ENCODE results near the gene CAPN12. TPM values are rescaled to one million over a fixed set of nuclear protein-coding genes. Genes with fewer than 3 reads are reported as not detected.
A peak's percentile ranks its signal among the peaks of the same experiment; 100 is the strongest.
"Not testable (repeated sequence)": the region's sequence is repeated elsewhere in the genome, so short reads cannot be mapped to it uniquely, and the experiment has no call there.

The CAPN12 gene
- total and polyA plus RNA-seq, 12 donors: 0.15 to 3.6 (median 0.63) TPM

- WGBS, 2 donors: 81 to 84% methylated on average over 10 of the region's 14 CpGs
Measured at GRCh38 chr19:38773469-38774177, 29.3 kb upstream of the CAPN12 start, which contains the start of gene LGALS7. LGALS7 (minus strand) TSS chr19:38773517; CDS start chr19:38773492, 25 bp downstream.

GRCh38 chr19:38771569-38771968 lies 27.3 kb upstream of the CAPN12 start:
- WGBS, 2 donors: 51 to 56% methylated on average over 5 to 7 of the region's 30 CpGs
- H3K36me3 ChIP-seq; H3K4me3 ChIP-seq; intact Hi-C loops (cut with DNase I); H3K9me3 ChIP-seq; ATAC-seq; H3K27me3 ChIP-seq; DNase-seq; H3K27ac ChIP-seq: not testable (repeated sequence)
- peaks cover 0 to 12% (median 6%) of the 10 kb centered on the region in 9 donors for H3K4me1 ChIP-seq

More at GRCh38 chr19:38773469-38774177, 29.3 kb upstream of the CAPN12 start, which contains the start of gene LGALS7:
- ATAC-seq (no peak), DNase-seq (no peak)
- no peak within 1 kb of the TSS for H3K4me3 ChIP-seq
- H3K36me3 ChIP-seq: no peaks in the 10 kb centered on the region
- no peaks in the 10 kb centered on the region for H3K9me3 ChIP-seq
- intact Hi-C loops (cut with DNase I): no loop called here
- peaks cover 0 to under 1% (median 0%) of the 10 kb centered on the region in 7 donors for H3K27me3 ChIP-seq
- H3K27ac ChIP-seq: no peak within 1 kb of the TSS
- peaks cover 0 to 12% (median 6%) of the 10 kb centered on the region in 9 donors for H3K4me1 ChIP-seq
- TF ChIP-seq CTCF (IDR thresholded peaks at IDR 0.05): no peak

- intact Hi-C loops (cut with DNase I); H3K9me3 ChIP-seq; H3K27ac ChIP-seq; H3K36me3 ChIP-seq; H3K27me3 ChIP-seq; DNase-seq: not testable (repeated sequence)
- Histone ChIP-seq H3K4me1 (peaks cover 0 to 12% (median 6%) of the 10 kb centered on the region in 9 donors), H3K4me3 (peak overlapping the region in 1 of 10 donors; percentile 36)
- 18 to 36% methylated on average over 1 of the region's 22 CpGs for WGBS, 2 donors
- peak; percentile 81 to 91 (median 87) for ATAC-seq
Measured at GRCh38 chr19:38770949-38771275, 26.6 kb upstream of the CAPN12 start.

GRCh38 chr19:38770228-38770948 lies 26.1 kb upstream of the CAPN12 start:
- peak overlapping the region in 9 of 10 donors; percentile 10 to 53 (median 42) for H3K4me3 ChIP-seq
- peaks cover 0 to 12% (median 6%) of the 10 kb centered on the region in 9 donors for H3K4me1 ChIP-seq
- 3 to 9% methylated on average over 22 to 26 of the region's 58 CpGs for WGBS, 2 donors
- H3K27ac ChIP-seq: peak overlapping the region in 7 of 10 donors; percentile 65 to 81 (median 70)
- H3K36me3 ChIP-seq; H3K27me3 ChIP-seq; intact Hi-C loops (cut with DNase I); H3K9me3 ChIP-seq; DNase-seq: not testable (repeated sequence)
- peak; percentile 3 to 58 (median 22) for ATAC-seq

GRCh38 chr19:38769635-38770211 lies 25.4 kb upstream of the CAPN12 start:
- ATAC-seq (peak; percentile 88 to 96 (median 92)), DNase-seq (peak; percentile 91 to 95)
- Histone ChIP-seq H3K27me3 (no peaks in the 10 kb centered on the region), H3K27ac (peak overlapping the region in 9 of 10 donors; percentile 50 to 81 (median 69)), H3K4me1 (peaks cover 0 to 12% (median 6%) of the 10 kb centered on the region in 9 donors), H3K9me3 (no peaks in the 10 kb centered on the region), H3K36me3 (no peaks in the 10 kb centered on the region), H3K4me3 (peak overlapping the region in 9 of 10 donors; percentile 10 to 53 (median 42))
- intact Hi-C loops (cut with DNase I): loop anchor here in 1 of 10 donors (5.0 kb wide), 1 partner anchor 37 kb away; no protein-coding TSS in a partner anchor
- TF ChIP-seq CTCF (IDR thresholded peaks at IDR 0.05): peak; percentile 64 to 97 (median 83)
- 9 to 13% methylated on average over 42 of the region's 42 CpGs for whole genome bisulfite sequencing, 2 donors

All from heart right ventricle (tissue), 16 donors.